ENCODE results near the gene ZBTB12.
A peak's percentile ranks its signal among the peaks of the same experiment; 100 is the strongest.
"Not testable (repeated sequence)": the region's sequence is repeated elsewhere in the genome, so short reads cannot be mapped to it uniquely, and the experiment has no call there.

Gene ZBTB12

DNA sequence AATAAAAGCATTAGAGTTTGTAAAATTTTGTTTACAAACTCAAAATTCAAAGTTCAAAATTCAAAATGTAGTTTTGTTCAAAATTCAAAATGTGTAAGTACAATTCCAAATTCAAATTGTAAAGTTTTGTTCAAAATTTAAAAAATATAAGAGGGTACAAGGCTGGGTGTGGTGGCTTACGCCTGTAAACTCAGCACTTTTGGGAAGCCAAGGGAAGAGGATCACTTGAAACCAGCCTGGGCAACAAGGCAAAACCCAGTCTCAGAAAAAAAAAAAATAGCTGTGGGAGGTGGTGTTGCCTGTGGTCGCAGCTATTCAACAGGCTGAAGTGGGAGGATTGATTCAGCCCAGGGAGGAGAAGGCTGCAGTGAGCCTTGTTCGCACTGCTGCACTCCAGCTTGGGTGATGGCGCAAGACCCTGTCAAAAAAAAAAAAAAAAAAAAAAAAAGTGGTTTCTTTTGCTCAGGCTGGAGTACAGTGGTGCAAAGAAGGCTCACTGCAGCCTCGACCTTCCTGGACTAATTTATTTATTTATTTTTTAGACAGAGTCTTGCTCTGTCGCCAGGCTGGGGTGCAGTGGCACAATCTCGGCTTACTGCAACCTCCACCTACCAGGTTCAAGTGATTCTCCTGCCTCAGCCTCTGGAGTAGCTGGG is 5.4 kb upstream of the ZBTB12 start (continued):
- TF ChIP-seq, protein P1, sequence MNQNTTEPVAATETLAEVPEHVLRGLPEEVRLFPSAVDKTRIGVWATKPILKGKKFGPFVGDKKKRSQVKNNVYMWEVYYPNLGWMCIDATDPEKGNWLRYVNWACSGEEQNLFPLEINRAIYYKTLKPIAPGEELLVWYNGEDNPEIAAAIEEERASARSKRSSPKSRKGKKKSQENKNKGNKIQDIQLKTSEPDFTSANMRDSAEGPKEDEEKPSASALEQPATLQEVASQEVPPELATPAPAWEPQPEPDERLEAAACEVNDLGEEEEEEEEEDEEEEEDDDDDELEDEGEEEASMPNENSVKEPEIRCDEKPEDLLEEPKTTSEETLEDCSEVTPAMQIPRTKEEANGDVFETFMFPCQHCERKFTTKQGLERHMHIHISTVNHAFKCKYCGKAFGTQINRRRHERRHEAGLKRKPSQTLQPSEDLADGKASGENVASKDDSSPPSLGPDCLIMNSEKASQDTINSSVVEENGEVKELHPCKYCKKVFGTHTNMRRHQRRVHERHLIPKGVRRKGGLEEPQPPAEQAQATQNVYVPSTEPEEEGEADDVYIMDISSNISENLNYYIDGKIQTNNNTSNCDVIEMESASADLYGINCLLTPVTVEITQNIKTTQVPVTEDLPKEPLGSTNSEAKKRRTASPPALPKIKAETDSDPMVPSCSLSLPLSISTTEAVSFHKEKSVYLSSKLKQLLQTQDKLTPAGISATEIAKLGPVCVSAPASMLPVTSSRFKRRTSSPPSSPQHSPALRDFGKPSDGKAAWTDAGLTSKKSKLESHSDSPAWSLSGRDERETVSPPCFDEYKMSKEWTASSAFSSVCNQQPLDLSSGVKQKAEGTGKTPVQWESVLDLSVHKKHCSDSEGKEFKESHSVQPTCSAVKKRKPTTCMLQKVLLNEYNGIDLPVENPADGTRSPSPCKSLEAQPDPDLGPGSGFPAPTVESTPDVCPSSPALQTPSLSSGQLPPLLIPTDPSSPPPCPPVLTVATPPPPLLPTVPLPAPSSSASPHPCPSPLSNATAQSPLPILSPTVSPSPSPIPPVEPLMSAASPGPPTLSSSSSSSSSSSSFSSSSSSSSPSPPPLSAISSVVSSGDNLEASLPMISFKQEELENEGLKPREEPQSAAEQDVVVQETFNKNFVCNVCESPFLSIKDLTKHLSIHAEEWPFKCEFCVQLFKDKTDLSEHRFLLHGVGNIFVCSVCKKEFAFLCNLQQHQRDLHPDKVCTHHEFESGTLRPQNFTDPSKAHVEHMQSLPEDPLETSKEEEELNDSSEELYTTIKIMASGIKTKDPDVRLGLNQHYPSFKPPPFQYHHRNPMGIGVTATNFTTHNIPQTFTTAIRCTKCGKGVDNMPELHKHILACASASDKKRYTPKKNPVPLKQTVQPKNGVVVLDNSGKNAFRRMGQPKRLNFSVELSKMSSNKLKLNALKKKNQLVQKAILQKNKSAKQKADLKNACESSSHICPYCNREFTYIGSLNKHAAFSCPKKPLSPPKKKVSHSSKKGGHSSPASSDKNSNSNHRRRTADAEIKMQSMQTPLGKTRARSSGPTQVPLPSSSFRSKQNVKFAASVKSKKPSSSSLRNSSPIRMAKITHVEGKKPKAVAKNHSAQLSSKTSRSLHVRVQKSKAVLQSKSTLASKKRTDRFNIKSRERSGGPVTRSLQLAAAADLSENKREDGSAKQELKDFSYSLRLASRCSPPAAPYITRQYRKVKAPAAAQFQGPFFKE (tag by site-specific recombination; IDR thresholded peaks at IDR 0.05; ENCODE audit: borderline replicate concordance) = no peak
- peak; percentile 94 for TF ChIP-seq SCRT2 (tag by site-specific recombination; IDR thresholded peaks at IDR 0.05)
- no peak for TF ChIP-seq MZF1 (tag by site-specific recombination; IDR thresholded peaks at IDR 0.05; ENCODE audit: borderline replicate concordance)
- TF ChIP-seq WT1 (tag by site-specific recombination; IDR thresholded peaks at IDR 0.05) = peak; percentile 59; the same call in 1 of the 2 replicates
- TF ChIP-seq ZNF571 (tag by site-specific recombination; IDR thresholded peaks at IDR 0.05) = no peak
- no peak for TF ChIP-seq ZXDB (tag by site-specific recombination; IDR thresholded peaks at IDR 0.05)
- no peak for TF ChIP-seq ZNF23 (tag by site-specific recombination; IDR thresholded peaks at IDR 0.05; ENCODE audit: borderline replicate concordance)
- TF ChIP-seq GLI4 (tag by site-specific recombination; IDR thresholded peaks at IDR 0.05) = no peak
- TF ChIP-seq ZNF366 (tag by site-specific recombination; conservative IDR thresholded peaks at IDR 0.05) = no peak
- TF ChIP-seq ZNF248 (tag by site-specific recombination; IDR thresholded peaks at IDR 0.05) = no peak
- TF ChIP-seq IKZF3 (tag by site-specific recombination; IDR thresholded peaks at IDR 0.05) = no peak
- TF ChIP-seq ZNF830 (tag by site-specific recombination; IDR thresholded peaks at IDR 0.05; ENCODE audit: low read depth) = no peak
- TF ChIP-seq ZNF785 (tag by site-specific recombination; IDR thresholded peaks at IDR 0.05) = no peak
- TF ChIP-seq ZNF596 (tag by site-specific recombination; IDR thresholded peaks at IDR 0.05) = no peak
- no peak for TF ChIP-seq ZNF133 (tag by site-specific recombination; IDR thresholded peaks at IDR 0.05)
- TF ChIP-seq ZNF354C (tag by site-specific recombination; IDR thresholded peaks at IDR 0.05; ENCODE audit: borderline replicate concordance, low read depth) = no peak
- TF ChIP-seq, protein P2, sequence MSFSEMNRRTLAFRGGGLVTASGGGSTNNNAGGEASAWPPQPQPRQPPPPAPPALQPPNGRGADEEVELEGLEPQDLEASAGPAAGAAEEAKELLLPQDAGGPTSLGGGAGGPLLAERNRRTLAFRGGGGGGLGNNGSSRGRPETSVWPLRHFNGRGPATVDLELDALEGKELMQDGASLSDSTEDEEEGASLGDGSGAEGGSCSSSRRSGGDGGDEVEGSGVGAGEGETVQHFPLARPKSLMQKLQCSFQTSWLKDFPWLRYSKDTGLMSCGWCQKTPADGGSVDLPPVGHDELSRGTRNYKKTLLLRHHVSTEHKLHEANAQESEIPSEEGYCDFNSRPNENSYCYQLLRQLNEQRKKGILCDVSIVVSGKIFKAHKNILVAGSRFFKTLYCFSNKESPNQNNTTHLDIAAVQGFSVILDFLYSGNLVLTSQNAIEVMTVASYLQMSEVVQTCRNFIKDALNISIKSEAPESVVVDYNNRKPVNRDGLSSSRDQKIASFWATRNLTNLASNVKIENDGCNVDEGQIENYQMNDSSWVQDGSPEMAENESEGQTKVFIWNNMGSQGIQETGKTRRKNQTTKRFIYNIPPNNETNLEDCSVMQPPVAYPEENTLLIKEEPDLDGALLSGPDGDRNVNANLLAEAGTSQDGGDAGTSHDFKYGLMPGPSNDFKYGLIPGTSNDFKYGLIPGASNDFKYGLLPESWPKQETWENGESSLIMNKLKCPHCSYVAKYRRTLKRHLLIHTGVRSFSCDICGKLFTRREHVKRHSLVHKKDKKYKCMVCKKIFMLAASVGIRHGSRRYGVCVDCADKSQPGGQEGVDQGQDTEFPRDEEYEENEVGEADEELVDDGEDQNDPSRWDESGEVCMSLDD (tag by site-specific recombination; IDR thresholded peaks at IDR 0.05) = no peak

DNA sequence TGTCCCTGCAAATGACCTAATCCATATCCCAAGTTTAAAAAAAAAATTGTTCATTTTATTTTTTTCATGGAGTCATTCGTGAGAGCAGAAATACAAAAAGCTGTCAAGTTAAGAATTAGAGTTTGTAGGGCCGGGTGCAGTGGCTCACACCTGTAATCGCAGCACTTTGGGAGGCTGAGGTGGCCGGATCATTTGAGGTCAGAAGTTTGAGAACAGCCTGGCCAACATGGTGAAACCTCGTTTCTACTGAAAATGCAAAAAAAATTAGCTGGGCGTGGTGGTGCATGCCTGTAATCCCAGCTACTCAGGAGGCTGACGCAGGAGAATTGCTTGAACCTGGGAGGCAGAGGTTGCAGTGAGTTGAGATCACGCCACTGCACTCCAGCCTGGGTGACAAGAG is 4.8 kb upstream of the ZBTB12 start:
- peaks cover 12% of the 10 kb centered on the region; the same call in 1 of the 2 replicates for H3K4me1 ChIP-seq (ENCODE audit: control insufficient read depth, insufficient read depth, low read length)
- H3K9me3 ChIP-seq (ENCODE audit: control insufficient read depth, insufficient read depth, low read depth, low read length); H3K36me3 ChIP-seq (ENCODE audit: control insufficient read depth in 2 of 2, insufficient read depth in 1 of 2, low read length in 2 of 2); H3K4me3 ChIP-seq (ENCODE audit: low read depth, low read length); CTCF ChIA-PET; H3K27ac ChIP-seq (ENCODE audit: extremely low read depth, low read depth, low read length): not testable (repeated sequence)
- POLR2A ChIA-PET = interaction anchor here (0.6 to 0.9 kb wide), 3 partner anchors 38 to 42 kb away, joined by 4 read pairs; partner anchors contain the start of gene CFB
